HEK293 (cell line): Measurements from ENCODE around the gene UGGT2.

Experiments used
- CTCF ChIP-seq: fragments of 450-650 bp; formaldehyde crosslinking; IDR thresholded peaks from 2 replicates; pipeline ENCODE4 v1.5.1; 2016; ENCODE audit warnings: missing biosample characterization, missing genetic modification characterization
- HOXC10 ChIP-seq: sonication (generic); formaldehyde crosslinking; IDR thresholded peaks from 2 replicates; pipeline ENCODE4 v1.8.1; 2023; ENCODE audit warnings: mild to moderate bottlenecking, missing genetic modification reagents
- REST ChIP-seq: fragments of 450-650 bp; formaldehyde crosslinking; IDR thresholded peaks from 2 replicates; pipeline ENCODE4 v1.5.1; 2016; ENCODE audit warnings: missing biosample characterization, missing genetic modification characterization
- ZBTB11 ChIP-seq: fragments of 450-650 bp; formaldehyde crosslinking; conservative IDR thresholded peaks from 2 replicates; pipeline ENCODE4 v1.5.1; 2016; ENCODE audit warnings: low read depth, missing biosample characterization, missing genetic modification characterization
- ZNF174 ChIP-seq: fragments of 450-650 bp; formaldehyde crosslinking; IDR thresholded peaks from 2 replicates; pipeline ENCODE4 v1.5.0; 2017; ENCODE audit warnings: missing biosample characterization, mild to moderate bottlenecking, missing genetic modification characterization
- ZNF292 ChIP-seq: fragments of 450-650 bp; formaldehyde crosslinking; IDR thresholded peaks from 2 replicates; pipeline ENCODE4 v1.5.1; 2016; ENCODE audit warnings: low read depth, missing biosample characterization, missing genetic modification characterization, borderline replicate concordance
- ZNF391 ChIP-seq: fragments of 450-650 bp; formaldehyde crosslinking; IDR thresholded peaks from 2 replicates; pipeline ENCODE4 v1.5.1; 2016; ENCODE audit warnings: low read depth, missing biosample characterization, missing genetic modification characterization, borderline replicate concordance
- ZNF529 ChIP-seq: fragments of 450-650 bp; formaldehyde crosslinking; IDR thresholded peaks from 2 replicates; pipeline ENCODE4 v1.5.1; 2017; ENCODE audit warnings: missing genetic modification characterization, missing biosample characterization; ENCODE audit not compliant: insufficient replicate concordance
- ZNF677 ChIP-seq: fragments of 450-650 bp; IDR thresholded peaks from 2 replicates; pipeline ENCODE4 v1.5.0; 2018; ENCODE audit warnings: missing biosample characterization, mild to moderate bottlenecking, missing genetic modification characterization, moderate library complexity

- TF ChIP-seq CTCF (no peak), HOXC10 (CRISPR knock-in tag) (no peak), ZNF391 (tag by site-specific recombination) (no peak), ZNF292 (tag by site-specific recombination) (no peak), REST (no peak), ZNF677 (no peak), ZNF174 (tag by site-specific recombination) (no peak), ZBTB11 (tag by site-specific recombination) (no peak), ZNF529 (no peak)
Observed at GRCh38 chr13:95937714-95938320, 115.4 kb downstream of the UGGT2 start.
